ENCODE data around the gene PARD6A. TPM values are rescaled to one million over a fixed set of nuclear protein-coding genes. Genes with fewer than 3 reads are reported as not detected.

PARD6A gene
- total RNA-seq, 1 experiment from 2014 or later, result 5.6 TPM

- peaks cover 14% of the 10 kb centered on the region; the same call in 1 of the 2 replicates for H3K79me2 ChIP-seq (ENCODE audit: insufficient read depth, low read length)
- no peaks in the 10 kb centered on the region for H3K4me1 ChIP-seq (ENCODE audit: control insufficient read depth in 1 of 2, insufficient read depth in 2 of 2, low read length in 2 of 2)
- ATAC-seq (no peak), DNase-seq (ENCODE audit: low read depth, low spot score) (no peak)
- no peak overlapping the region for H2AFZ ChIP-seq (ENCODE audit: low read depth, low read length, poor library complexity, severe bottlenecking)
- ChIA-PET RAD21 (ENCODE audit: low non-redundant PET in 1 of 2, low total read pairs in 2 of 2, uncharacterized antibody in 2 of 2, unreplicated experiment in 2 of 2) (no interaction called here), CTCF (interaction anchor here (2.3 kb wide), 1 partner anchor 107 kb away, joined by 6 read pairs; no protein-coding TSS in a partner anchor), POLR2A (interaction anchor here (0.8 kb wide), 1 partner anchor 27 kb away, joined by 3 read pairs; no protein-coding TSS in a partner anchor)
- no peak overlapping the region for H3K9ac ChIP-seq (ENCODE audit: low read length)
- H3K4me2 ChIP-seq (ENCODE audit: low read length), result no peak overlapping the region
- peaks cover 31 to 46% of the 10 kb centered on the region in 2 experiments; a peak in 3 of 4 replicates for H3K36me3 ChIP-seq (ENCODE audit: control insufficient read depth in 1 of 2, insufficient read depth in 2 of 2, low read length in 2 of 2)
- no peaks in the 10 kb centered on the region for H3K27me3 ChIP-seq (ENCODE audit: insufficient read depth, low read length)
- no peak for TF ChIP-seq ZNF274 (IDR thresholded peaks at IDR 0.05; ENCODE audit: low read depth, low read length)
- H3K9me3 ChIP-seq (ENCODE audit: control insufficient read depth in 1 of 2, insufficient read depth in 1 of 2, low read depth in 1 of 2, low read length in 2 of 2), result no peaks in the 10 kb centered on the region
- H3K4me3 ChIP-seq (replicated peaks in 1 of 2; ENCODE audit: low read depth in 1 of 2, low read length in 2 of 2), result no peak overlapping the region
- H3K27ac ChIP-seq (ENCODE audit: low read depth, low read length), result no peak overlapping the region
- BruUV-seq (replicated peaks), result no TSS peak
- H4K20me1 ChIP-seq (ENCODE audit: insufficient read depth), result peaks cover 6% of the 10 kb centered on the region; the same call in 1 of the 2 replicates
- no peaks in the 10 kb centered on the region for H3K9me2 ChIP-seq (ENCODE audit: insufficient read depth)
- intact Hi-C loops (cut with micrococcal nuclease), result no loop called here
Observed at GRCh38 chr16:67628216-67628615, 32.5 kb upstream of the PARD6A start.

- Histone ChIP-seq H2AFZ (ENCODE audit: low read depth, low read length, poor library complexity, severe bottlenecking) (no peak overlapping the region), H3K79me2 (ENCODE audit: insufficient read depth, low read length) (peaks cover 14% of the 10 kb centered on the region; the same call in 1 of the 2 replicates), H3K9ac (ENCODE audit: low read length) (no peak overlapping the region), H3K4me1 (ENCODE audit: control insufficient read depth in 1 of 2, insufficient read depth in 2 of 2, low read length in 2 of 2) (no peaks in the 10 kb centered on the region), H3K4me2 (ENCODE audit: low read length) (no peak overlapping the region), H3K27me3 (ENCODE audit: insufficient read depth, low read length) (no peaks in the 10 kb centered on the region), H3K4me3 (replicated peaks in 1 of 2; ENCODE audit: low read depth in 1 of 2, low read length in 2 of 2) (no peak overlapping the region), H3K9me2 (ENCODE audit: insufficient read depth) (no peaks in the 10 kb centered on the region), H3K27ac (ENCODE audit: low read depth, low read length) (no peak overlapping the region), H3K9me3 (ENCODE audit: control insufficient read depth in 1 of 2, insufficient read depth in 1 of 2, low read depth in 1 of 2, low read length in 2 of 2) (no peaks in the 10 kb centered on the region), H4K20me1 (ENCODE audit: insufficient read depth) (peaks cover 6% of the 10 kb centered on the region; the same call in 1 of the 2 replicates), H3K36me3 (ENCODE audit: control insufficient read depth in 1 of 2, insufficient read depth in 2 of 2, low read length in 2 of 2) (peaks cover 35 to 42% of the 10 kb centered on the region in 2 experiments; a peak in 3 of 4 replicates)
- ATAC-seq (no peak), DNase-seq (ENCODE audit: low read depth, low spot score) (no peak)
- CTCF ChIA-PET, result no interaction called here
- TF ChIP-seq EZH2 (IDR thresholded peaks at IDR 0.05) (no peak), EZH2phosphoT487 (IDR thresholded peaks at IDR 0.05; ENCODE audit: borderline replicate concordance) (no peak), POLR2A (IDR thresholded peaks at IDR 0.05; ENCODE audit: borderline replicate concordance, extremely low read depth, insufficient read depth, insufficient read length) (no peak), JUND (IDR thresholded peaks at IDR 0.05) (no peak), CBX3 (IDR thresholded peaks at IDR 0.05; ENCODE audit: low read depth) (no peak), ZBTB33 (IDR thresholded peaks at IDR 0.05; ENCODE audit: extremely low read depth, insufficient replicate concordance, low read length) (no peak)
- POLR2A ChIA-PET, result no interaction called here
- RAD21 ChIA-PET (ENCODE audit: low non-redundant PET in 1 of 2, low total read pairs in 2 of 2, uncharacterized antibody in 2 of 2, unreplicated experiment in 2 of 2), result no interaction called here
- intact Hi-C loops (cut with micrococcal nuclease), result no loop called here
- BruUV-seq (replicated peaks), result no TSS peak
Observed at GRCh38 chr16:67632415-67633172, 28.2 kb upstream of the PARD6A start.

Data from HCT116 (cell line).